CD4-positive, alpha-beta T cell (primary cell): ENCODE data around the gene SERPINA5. TPM values are rescaled to one million over a fixed set of nuclear protein-coding genes. Genes with fewer than 3 reads are reported as not detected.

Experiments
- ATAC-seq: fragments of 200-7000 bp; cut with Tn5 transposase; one replicate; pipeline ENCODE4 v1.10.0; 2022; ENCODE audit warnings: mild to moderate bottlenecking; ENCODE audit not compliant: poor library complexity
- CTCF ChIA-PET: fragments of 350-600 bp; sonication (Branson Sonifier 250); formaldehyde crosslinking; loops from one replicate; lab custom pipeline; 2021; ENCODE audit warnings: antibody characterized with exemption, inconsistent platforms; lab: Charles Lee
- POLR2A ChIA-PET: fragments of 350-600 bp; sonication (Branson Sonifier 250); formaldehyde crosslinking; loops from one replicate; lab custom pipeline; 2021; ENCODE audit warnings: antibody characterized with exemption, inconsistent platforms; lab: Charles Lee
- DNase-seq, 14 experiments: peaks; one replicate each; pipeline ENCODE4 v3.0.0-alpha.2; 2013 to 2020; ENCODE audit warnings: mixed read lengths in 2 of 14
- H3K27ac ChIP-seq, 2 donors: one replicate each; pipeline versions ENCODE4 v1.5.1 to v1.7.0; 2013; ENCODE audit warnings: low read length in 2 of 2, low read depth in 1 of 2, mild to moderate bottlenecking in 1 of 2
- H3K27me3 ChIP-seq, 2 experiments: 1 replicate in 1 of 2; 2 replicates in 1 of 2; pipeline versions ENCODE4 v1.6.1 to v1.7.0; 2013; ENCODE audit warnings: low read length in 2 of 2, control low read depth in 1 of 2, mild to moderate bottlenecking in 1 of 2, moderate library complexity in 1 of 2; ENCODE audit not compliant: insufficient read depth in 2 of 2, control insufficient read depth in 1 of 2
- H3K36me3 ChIP-seq: one replicate; pipeline ENCODE4 v1.6.1; 2013; ENCODE audit warnings: low read length, control low read depth; ENCODE audit not compliant: insufficient read depth
- H3K4me1 ChIP-seq: one replicate; pipeline ENCODE4 v1.6.1; 2013; ENCODE audit warnings: low read length, control low read depth; ENCODE audit not compliant: insufficient read depth
- H3K4me3 ChIP-seq: one replicate; pipeline ENCODE4 v1.5.1; 2013; ENCODE audit warnings: mild to moderate bottlenecking, low read length, moderate library complexity
- H3K9me3 ChIP-seq, 2 experiments: 1 replicate in 1 of 2; 2 replicates in 1 of 2; pipeline versions ENCODE4 v1.6.1 to v1.7.0; 2013; ENCODE audit warnings: low read length in 2 of 2, mild to moderate bottlenecking in 2 of 2, control low read depth in 1 of 2, moderate library complexity in 1 of 2; ENCODE audit not compliant: control insufficient read depth in 1 of 2, insufficient read depth in 1 of 2
- H3K27ac Mint-ChIP-seq: one replicate; pipeline ENCODE4 v1.8.0; 2020; ENCODE audit warnings: mixed read lengths
- H3K27me3 Mint-ChIP-seq: one replicate; pipeline ENCODE4 v1.8.0; 2021; ENCODE audit warnings: mixed read lengths
- H3K36me3 Mint-ChIP-seq: one replicate; pipeline ENCODE4 v1.8.0; 2021; ENCODE audit warnings: low read depth, mixed read lengths
- H3K4me1 Mint-ChIP-seq: one replicate; pipeline ENCODE4 v1.8.0; 2021; ENCODE audit warnings: low read depth, mixed read lengths
- H3K4me3 Mint-ChIP-seq: one replicate; pipeline ENCODE4 v1.8.0; 2020; ENCODE audit warnings: mild to moderate bottlenecking, mixed read lengths
- H3K9me3 Mint-ChIP-seq: one replicate; pipeline ENCODE4 v1.8.0; 2020; ENCODE audit warnings: mixed read lengths
- CTCF ChIP-seq: fragments of 200-600 bp; IDR thresholded peaks from one replicate; pipeline ENCODE4 v1.8.0; 2022; ENCODE audit warnings: antibody characterized with exemption, mild to moderate bottlenecking
- intact Hi-C, 2 experiments: fragments of 100-400 bp; cut with DNase I in 1 of 2; cut with micrococcal nuclease in 1 of 2; formaldehyde crosslinking; loops; one replicate each; pipeline versions ENCODE4 v1.15.1 to v1.9.0; 2023 to 2025; cut with DNase I, micrococcal nuclease
- total RNA-seq, 174 experiments: library from RNA in 2 of 174; stranded (reverse) in 2 of 174; gene quantifications; one replicate each; pipeline ENCODE4 v1.2.3 and lab custom pipeline; 2021 to 2026

SERPINA5 gene
- total RNA-seq, 2 experiments from 2014 or later: not detected

DNA sequence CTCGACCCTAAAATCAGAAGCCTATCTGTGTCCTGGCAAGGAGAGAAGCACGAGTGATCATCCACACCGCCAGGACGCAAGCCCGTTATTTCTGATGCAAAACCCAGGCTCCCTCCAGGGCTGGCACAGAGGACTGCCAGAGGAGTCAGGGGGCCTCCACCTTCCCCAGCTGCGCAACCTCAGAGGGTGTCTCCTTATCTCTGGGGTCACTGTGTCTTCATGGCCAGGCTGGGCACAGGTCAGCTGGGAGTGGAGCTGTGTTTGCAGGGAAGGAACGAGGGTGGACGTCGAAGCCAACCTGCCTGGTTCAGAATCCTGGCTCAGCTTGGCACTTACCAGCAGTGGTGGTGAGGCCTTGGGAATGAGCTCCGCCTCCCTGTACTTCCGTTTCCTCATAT is 18.9 kb downstream of the SERPINA5 start:
- POLR2A ChIA-PET: no interaction called here
- H3K36me3 Mint-ChIP-seq: no peaks in the 10 kb centered on the region
- Histone ChIP-seq H3K9me3 (peaks cover 0 to 5% of the 10 kb centered on the region in 2 experiments), H3K4me1 (no peaks in the 10 kb centered on the region), H3K4me3 (no peak overlapping the region), H3K27ac (no peak overlapping the region), H3K36me3 (no peaks in the 10 kb centered on the region), H3K27me3 (peaks cover 0 to 4% of the 10 kb centered on the region in 2 experiments)
- H3K4me3 Mint-ChIP-seq: no peak overlapping the region
- peaks cover 42% of the 10 kb centered on the region for H3K27me3 Mint-ChIP-seq
- DNase-seq (no peak), ATAC-seq (no peak)
- no peaks in the 10 kb centered on the region for H3K9me3 Mint-ChIP-seq
- intact Hi-C loops: no loop called here
- CTCF ChIA-PET: no interaction called here
- no peak overlapping the region for H3K27ac Mint-ChIP-seq
- no peaks in the 10 kb centered on the region for H3K4me1 Mint-ChIP-seq
- no peak for TF ChIP-seq CTCF

- ChIA-PET CTCF (no interaction called here), POLR2A (no interaction called here)
- H3K4me1 ChIP-seq: no peaks in the 10 kb centered on the region
- Mint-ChIP-seq H3K27ac (no peak overlapping the region), H3K4me1 (no peaks in the 10 kb centered on the region), H3K27me3 (peaks cover 34% of the 10 kb centered on the region), H3K9me3 (no peaks in the 10 kb centered on the region), H3K4me3 (no peak overlapping the region), H3K36me3 (no peaks in the 10 kb centered on the region)
- H3K9me3 ChIP-seq: peaks cover 0 to 5% of the 10 kb centered on the region in 2 experiments
- H3K4me3 ChIP-seq: no peak overlapping the region
- DNase-seq: no peak
- no peak for TF ChIP-seq CTCF
- no peaks in the 10 kb centered on the region for H3K36me3 ChIP-seq
- ATAC-seq: no peak
- peaks cover 0 to 5% of the 10 kb centered on the region in 2 experiments for H3K27me3 ChIP-seq
- H3K27ac ChIP-seq: no peak overlapping the region
- intact Hi-C loops: no loop called here
These were observed 20.7 kb downstream of the SERPINA5 start for GRCh38 chr14:94601884-94602391.

GRCh38 chr14:94602722-94603121 is 21.5 kb downstream of the SERPINA5 start:
- no peak for DNase-seq
- no peak overlapping the region for H3K27ac ChIP-seq
- ATAC-seq: no peak
- no peak overlapping the region for H3K4me3 ChIP-seq
- no peak overlapping the region for H3K27ac Mint-ChIP-seq
- no peaks in the 10 kb centered on the region for H3K36me3 Mint-ChIP-seq
- no peak overlapping the region for H3K4me3 Mint-ChIP-seq
- H3K4me1 Mint-ChIP-seq: no peaks in the 10 kb centered on the region
- ChIA-PET POLR2A (no interaction called here), CTCF (no interaction called here)
- H3K27me3 Mint-ChIP-seq: peaks cover 31% of the 10 kb centered on the region
- intact Hi-C loops: no loop called here
- H3K9me3 Mint-ChIP-seq: no peaks in the 10 kb centered on the region
- no peaks in the 10 kb centered on the region for H3K4me1 ChIP-seq
- no peak for TF ChIP-seq CTCF
- peaks cover 0 to 5% of the 10 kb centered on the region in 2 experiments for H3K9me3 ChIP-seq
- H3K36me3 ChIP-seq: no peaks in the 10 kb centered on the region
- H3K27me3 ChIP-seq: peaks cover 0 to 5% of the 10 kb centered on the region in 2 experiments
